ENCODE results near the gene ABHD11. TPM values are rescaled to one million over a fixed set of nuclear protein-coding genes. Genes with fewer than 3 reads are reported as not detected.
A peak's percentile ranks its signal among the peaks of the same experiment; 100 is the strongest.

ABHD11 gene
- total RNA-seq, 4 donors from 2014 or later, result 5.6 to 8.5 (median 6.6) TPM

GRCh38 chr7:73738220-73738611 is 386 bp downstream of the ABHD11 start:
- no peaks in the 10 kb centered on the region for H3K27me3 ChIP-seq
- no peaks in the 10 kb centered on the region for H3K9me3 ChIP-seq
- ATAC-seq, result peak; percentile 29
- peak overlapping the region; percentile 14 to 92 (median 88) for H3K27ac ChIP-seq
- 0% methylated on average over 3 to 14 of the region's 24 CpGs for WGBS, 2 donors (ENCODE audit: low coverage in 1 of 2)
- H3K4me3 ChIP-seq, result peak overlapping the region; percentile 49 to 65
- H3K4me1 ChIP-seq, result peaks cover 0 to 49% (median 12%) of the 10 kb centered on the region in 3 donors
- H3K36me3 ChIP-seq, result peaks cover 0 to 25% of the 10 kb centered on the region in 2 donors
- TF ChIP-seq EP300 (IDR thresholded peaks at IDR 0.05) (no peak), CTCF (IDR thresholded peaks at IDR 0.05) (no peak)

GRCh38 chr7:73737491-73738219 is 947 bp downstream of the ABHD11 start:
- H3K9me3 ChIP-seq, result no peaks in the 10 kb centered on the region
- no peak for TF ChIP-seq POLR2AphosphoS5 (IDR thresholded peaks at IDR 0.05)
- peak overlapping the region in 3 of 4 donors; percentile 88 to 92 (median 89) for H3K27ac ChIP-seq
- peaks cover 0 to 44% (median 10%) of the 10 kb centered on the region in 3 donors for H3K4me1 ChIP-seq
- H3K36me3 ChIP-seq, result peaks cover 0 to 25% of the 10 kb centered on the region in 2 donors
- no peak for ATAC-seq
- WGBS, 2 donors (ENCODE audit: low coverage in 1 of 2), result 0 to 41% methylated on average over 1 to 4 of the region's 17 CpGs
- no peaks in the 10 kb centered on the region for H3K27me3 ChIP-seq
- H3K4me3 ChIP-seq, result peak overlapping the region; percentile 49 to 65

GRCh38 chr7:73736885-73737284 is 1.7 kb downstream of the ABHD11 start:
- peaks cover 0 to 40% (median 7%) of the 10 kb centered on the region in 3 donors for H3K4me1 ChIP-seq
- WGBS, 2 donors (ENCODE audit: low coverage in 1 of 2), result 67 to 90% methylated on average over 1 to 2 of the region's 14 CpGs
- ATAC-seq, result no peak
- H3K27me3 ChIP-seq, result no peaks in the 10 kb centered on the region
- no peaks in the 10 kb centered on the region for H3K9me3 ChIP-seq
- H3K4me3 ChIP-seq, result no peak overlapping the region
- TF ChIP-seq POLR2A (IDR thresholded peaks at IDR 0.05) (no peak), POLR2AphosphoS5 (IDR thresholded peaks at IDR 0.05) (no peak), CTCF (IDR thresholded peaks at IDR 0.05) (no peak), EP300 (IDR thresholded peaks at IDR 0.05) (no peak)
- peaks cover 0 to 25% of the 10 kb centered on the region in 2 donors for H3K36me3 ChIP-seq
- H3K27ac ChIP-seq, result no peak overlapping the region

- Histone ChIP-seq H3K4me3 (no peak overlapping the region), H3K27me3 (no peaks in the 10 kb centered on the region), H3K36me3 (peaks cover 0 to 25% of the 10 kb centered on the region in 2 donors), H3K4me1 (peaks cover 0 to 40% (median 7%) of the 10 kb centered on the region in 3 donors), H3K9me3 (no peaks in the 10 kb centered on the region), H3K27ac (peak overlapping the region in 1 of 4 donors; percentile 65)
- TF ChIP-seq POLR2A (IDR thresholded peaks at IDR 0.05), result no peak
- TF ChIP-seq POLR2AphosphoS5 (IDR thresholded peaks at IDR 0.05), result no peak
- no peak for ATAC-seq
- WGBS, 2 donors (ENCODE audit: low coverage in 1 of 2), result no CpG with 5 or more reads among the region's 8 CpGs
Measured at GRCh38 chr7:73735528-73735905, 3.1 kb downstream of the ABHD11 start.

- 0 to 50% methylated on average over 1 of the region's 16 CpGs for WGBS, 2 donors (ENCODE audit: low coverage in 1 of 2)
- no peak overlapping the region for H3K4me3 ChIP-seq
- no peaks in the 10 kb centered on the region for H3K9me3 ChIP-seq
- peak overlapping the region in 2 of 4 donors; percentile 43 to 65 for H3K27ac ChIP-seq
- H3K27me3 ChIP-seq, result no peaks in the 10 kb centered on the region
- peak; percentile 50 for ATAC-seq
- H3K36me3 ChIP-seq, result peaks cover 0 to 25% of the 10 kb centered on the region in 2 donors
- peaks cover 0 to 40% (median 7%) of the 10 kb centered on the region in 3 donors for H3K4me1 ChIP-seq
- peak in 3 of 4 experiments; percentile 65 to 77 (median 70) for TF ChIP-seq CTCF (IDR thresholded peaks at IDR 0.05)
- no peak for TF ChIP-seq EP300 (IDR thresholded peaks at IDR 0.05)
- TF ChIP-seq POLR2A (IDR thresholded peaks at IDR 0.05), result no peak
Measured at GRCh38 chr7:73734619-73735527, 3.7 kb downstream of the ABHD11 start.

Data from gastroesophageal sphincter (tissue), 4 donors.